Activated CD8-positive, alpha-beta memory T cell treated with anti-CD3 and anti-CD28 coated beads for 24 hours (primary cell): ENCODE data around the gene ANKDD1A.
A peak's percentile ranks its signal among the peaks of the same experiment; 100 is the strongest.

Experiments used
- DNase-seq: peaks from one replicate; pipeline ENCODE4 v3.0.0-alpha.2; 2020

The ANKDD1A gene

GRCh38 chr15:64926661-64927060, 15.0 kb downstream of the ANKDD1A start:
- DNase-seq = no peak

GRCh38 chr15:64928626-64929220, 17.0 kb downstream of the ANKDD1A start:
- DNase-seq = peak; percentile 24

GRCh38 chr15:64930019-64930652, 18.4 kb downstream of the ANKDD1A start:
- DNase-seq = peak; percentile 19

GRCh38 chr15:64930778-64931371, 19.2 kb downstream of the ANKDD1A start:
- peak; percentile 30 for DNase-seq

- DNase-seq = peak; percentile 11
Measured at GRCh38 chr15:64931381-64931780, 19.7 kb downstream of the ANKDD1A start.

- DNase-seq = peak; percentile 24
Measured at GRCh38 chr15:64934023-64934422, 22.3 kb downstream of the ANKDD1A start.

- DNase-seq = no peak
Measured at GRCh38 chr15:64938192-64938591, 26.5 kb downstream of the ANKDD1A start.

GRCh38 chr15:64942356-64942755, 30.7 kb downstream of the ANKDD1A start:
- DNase-seq = peak; percentile 42

- DNase-seq = peak; percentile 50
Measured at GRCh38 chr15:64943512-64944225, 32.0 kb downstream of the ANKDD1A start.

GRCh38 chr15:64944961-64945360, 33.3 kb downstream of the ANKDD1A start:
- peak; percentile 32 for DNase-seq

- peak; percentile 55 for DNase-seq
Measured at GRCh38 chr15:64947211-64947610, 35.5 kb downstream of the ANKDD1A start.

GRCh38 chr15:64948916-64949315, 37.2 kb downstream of the ANKDD1A start:
- DNase-seq = peak; percentile 26

GRCh38 chr15:64949383-64950186, 37.9 kb downstream of the ANKDD1A start:
- DNase-seq = peak; percentile 53

- peak; percentile 49 for DNase-seq
Measured at GRCh38 chr15:64950888-64951287, 39.2 kb downstream of the ANKDD1A start.

GRCh38 chr15:64951777-64952418, 40.2 kb downstream of the ANKDD1A start:
- no peak for DNase-seq

- DNase-seq = no peak
Measured at GRCh38 chr15:64954395-64954794, 42.7 kb downstream of the ANKDD1A start.

- DNase-seq = peak; percentile 32
Measured at GRCh38 chr15:64959128-64959527, 47.4 kb downstream of the ANKDD1A start.

GRCh38 chr15:64960153-64960552, 48.5 kb downstream of the ANKDD1A start:
- no peak for DNase-seq

- DNase-seq = no peak
Measured at GRCh38 chr15:64961013-64961412, 49.3 kb downstream of the ANKDD1A start.

GRCh38 chr15:64969401-64969800, 57.7 kb downstream of the ANKDD1A start:
- DNase-seq = peak; percentile 13

- DNase-seq = peak; percentile 41
Measured at GRCh38 chr15:64970698-64971097, 59.0 kb downstream of the ANKDD1A start.

- peak; percentile 32 for DNase-seq
Measured at GRCh38 chr15:64975390-64975789, 63.7 kb downstream of the ANKDD1A start.
